DND-41 (cell line): ENCODE data around the gene SSR2.

Experiments used
- CTCF ChIP-seq: IDR thresholded peaks from 2 replicates; pipeline ENCODE4 v1.5.1; 2012; ENCODE audit warnings: borderline replicate concordance, low read length, moderate library complexity, mild to moderate bottlenecking; ENCODE audit not compliant: poor library complexity, severe bottlenecking; ENCODE audit errors: extremely low read depth
- EZH2 ChIP-seq: IDR thresholded peaks from 3 replicates; pipeline ENCODE4 v1.6.1; 2012; ENCODE audit warnings: borderline replicate concordance, low read depth, mild to moderate bottlenecking, moderate library complexity, low read length, inconsistent platforms; ENCODE audit not compliant: severe bottlenecking

GRCh38 chr1:156019946-156020292 lies 832 bp downstream of the SSR2 start:
- TF ChIP-seq CTCF (no peak), EZH2 (no peak)
